Coronary artery (tissue), 2 donors: ENCODE data around the gene DYSF.
A peak's percentile ranks its signal among the peaks of the same experiment; 100 is the strongest.

ENCODE experiments used
- DNase-seq: peaks from one replicate; pipeline ENCODE4 v3.0.0-alpha.2; 2017; ENCODE audit warnings: low spot score
- H3K27ac ChIP-seq, 2 donors: fragments of 200-600 bp; sonication (generic); one replicate each; pipeline ENCODE4 v1.5.1; 2016 to 2019
- H3K4me3 ChIP-seq: fragments of 200-600 bp; sonication (generic); 2 replicates; pipeline ENCODE4 v1.5.1; 2016; ENCODE audit warnings: mild to moderate bottlenecking, moderate library complexity
- CTCF ChIP-seq: fragments of 200-600 bp; sonication (generic); IDR thresholded peaks from one replicate; pipeline ENCODE4 v1.5.1; 2019; ENCODE audit warnings: antibody characterized with exemption

The DYSF gene

GRCh38 chr2:71674158-71674851 lies 220.9 kb downstream of the DYSF start:
- Histone ChIP-seq H3K4me3 (no peak overlapping the region), H3K27ac (no peak overlapping the region)
- peak; percentile 16 for DNase-seq
- TF ChIP-seq CTCF: no peak

- Histone ChIP-seq H3K4me3 (no peak overlapping the region), H3K27ac (no peak overlapping the region)
- peak; percentile 26 for DNase-seq
- TF ChIP-seq CTCF: no peak
Measured at GRCh38 chr2:71675296-71675695, 221.9 kb downstream of the DYSF start.

- H3K4me3 ChIP-seq: no peak overlapping the region
- TF ChIP-seq CTCF: no peak
- DNase-seq: peak; percentile 24
- no peak overlapping the region for H3K27ac ChIP-seq
Measured at GRCh38 chr2:71678874-71679273, 225.5 kb downstream of the DYSF start.

- peak; percentile 43 for DNase-seq
- TF ChIP-seq CTCF: no peak
- Histone ChIP-seq H3K4me3 (no peak overlapping the region), H3K27ac (no peak overlapping the region)
Measured at GRCh38 chr2:71679491-71679890, 226.1 kb downstream of the DYSF start.

- no peak overlapping the region for H3K27ac ChIP-seq
- no peak overlapping the region for H3K4me3 ChIP-seq
- TF ChIP-seq CTCF: no peak
- no peak for DNase-seq
Measured at GRCh38 chr2:71680925-71681324, 227.6 kb downstream of the DYSF start.

- no peak for DNase-seq
- Histone ChIP-seq H3K27ac (no peak overlapping the region), H3K4me3 (no peak overlapping the region)
- no peak for TF ChIP-seq CTCF
Measured at GRCh38 chr2:71681626-71682025, 228.3 kb downstream of the DYSF start.

- no peak overlapping the region for H3K27ac ChIP-seq
- TF ChIP-seq CTCF: no peak
- DNase-seq: no peak
- H3K4me3 ChIP-seq: no peak overlapping the region
Measured at GRCh38 chr2:71682341-71682740, 229.0 kb downstream of the DYSF start.
